OCI-M1 (cell line): ENCODE results near the gene KLK12.

Source experiments
- DNase-seq: peaks from one replicate; lab custom pipeline; 2025; lab: John Stamatoyannopoulos, UW

Gene KLK12

GRCh38 chr19:50980208-50980607 lies 54.6 kb downstream of the KLK12 start:
- no peak for DNase-seq

- no peak for DNase-seq
These were observed 55.0 kb downstream of the KLK12 start for GRCh38 chr19:50979758-50980157.
